Measurements from ENCODE around the gene AP1B1. TPM values are rescaled to one million over a fixed set of nuclear protein-coding genes. Genes with fewer than 3 reads are reported as not detected.
"Not testable (repeated sequence)": the region's sequence is repeated elsewhere in the genome, so short reads cannot be mapped to it uniquely, and the experiment has no call there.

AP1B1 gene
- total and polyA plus RNA-seq, 2 of the 13 experiments (the other 11 are each of a cell fraction or from before 2014, with no cell fraction given) = 26.6 to 29.7 TPM

- in situ Hi-C loops (cut with HindIII; ENCODE audit: extremely low pct_ligation_motif_present, low pct_unique_long_range_greater_than_20kb) (no loop called here), intact Hi-C loops (cut with micrococcal nuclease; ENCODE audit: unreplicated experiment) (no loop called here)
- no peak overlapping the region for H3K4me3 ChIP-seq (replicated peaks in 1 of 3; ENCODE audit: insufficient read depth in 1 of 3, low read depth in 2 of 3, low read length in 3 of 3)
- TF ChIP-seq ZNF766 (CRISPR knock-in tag; IDR thresholded peaks at IDR 0.05; ENCODE audit: borderline replicate concordance) = no peak
- TF ChIP-seq CEBPB (IDR thresholded peaks at IDR 0.05; ENCODE audit: borderline replicate concordance, low read depth, low read length) = no peak
- no peak for TF ChIP-seq ZFX (CRISPR knock-in tag; IDR thresholded peaks at IDR 0.05; ENCODE audit: low read depth)
- TF ChIP-seq AFF4 (CRISPR knock-in tag; IDR thresholded peaks at IDR 0.05) = no peak
- TF ChIP-seq, protein P1, sequence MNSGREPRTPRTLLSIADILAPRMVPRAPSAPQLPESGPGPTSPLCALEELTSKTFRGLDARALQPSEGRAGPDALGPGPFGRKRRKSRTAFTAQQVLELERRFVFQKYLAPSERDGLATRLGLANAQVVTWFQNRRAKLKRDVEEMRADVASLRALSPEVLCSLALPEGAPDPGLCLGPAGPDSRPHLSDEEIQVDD (CRISPR knock-in tag; IDR thresholded peaks at IDR 0.05; ENCODE audit: borderline replicate concordance) = no peak
- no peak for TF ChIP-seq KDM5B (CRISPR knock-in tag; IDR thresholded peaks at IDR 0.05; ENCODE audit: borderline replicate concordance)
- TF ChIP-seq U2AF1 (optimal IDR thresholded peaks at IDR 0.05; ENCODE audit: low read depth, low read length) = no peak
- no peak for TF ChIP-seq ZBTB8A (CRISPR knock-in tag; IDR thresholded peaks at IDR 0.05; ENCODE audit: borderline replicate concordance, low read depth)
- no peak for TF ChIP-seq ZSCAN22 (CRISPR knock-in tag; IDR thresholded peaks at IDR 0.05)
- no peak for TF ChIP-seq TFDP2 (CRISPR knock-in tag; IDR thresholded peaks at IDR 0.05)
- TF ChIP-seq TSC22D2 (CRISPR knock-in tag; IDR thresholded peaks at IDR 0.05; ENCODE audit: borderline replicate concordance) = no peak
- TF ChIP-seq JDP2 (CRISPR knock-in tag; IDR thresholded peaks at IDR 0.05; ENCODE audit: borderline replicate concordance) = no peak
- no peak for FAIRE-seq
- H3K27me3 ChIP-seq (ENCODE audit: control insufficient read depth in 1 of 2, insufficient read depth in 2 of 2, low read length in 2 of 2) = peaks cover 0 to 12% of the 10 kb centered on the region in 2 experiments; a peak in 4 of 5 replicates
- ATAC-seq = no peak
- H4K20me1 ChIP-seq (ENCODE audit: insufficient read depth, low read length) = no peaks in the 10 kb centered on the region
- DNase-seq (ENCODE audit: low spot score) = no peak
- 41% methylated on average over 7 of the region's 7 CpGs for WGBS (ENCODE audit: low lambda C conversion rate)
- H3K9ac ChIP-seq (ENCODE audit: insufficient read depth, low read depth, low read length) = no peak overlapping the region
- H2AFZ ChIP-seq (ENCODE audit: low read length) = no peak overlapping the region
- H3K4me1 ChIP-seq (ENCODE audit: insufficient read depth, low read length) = no peaks in the 10 kb centered on the region
- no peak overlapping the region for H3K27ac ChIP-seq (ENCODE audit: extremely low read length, insufficient read depth, low read length)
- no peaks in the 10 kb centered on the region for H3K9me3 ChIP-seq (ENCODE audit: low read length)
- no TSS peak for BruUV-seq (replicated peaks)
- H3K4me2 ChIP-seq (ENCODE audit: low read depth, low read length) = no peak overlapping the region
- no peaks in the 10 kb centered on the region for H3K36me3 ChIP-seq (replicated peaks in 1 of 2; ENCODE audit: control insufficient read depth in 1 of 2, insufficient read depth in 2 of 2, low read length in 2 of 2)
- ChIA-PET POLR2A (no interaction called here), CTCF (ENCODE audit: low intra/inter-chr PET ratio, low total read pairs) (no interaction called here)
- no peaks in the 10 kb centered on the region for H3K79me2 ChIP-seq (ENCODE audit: insufficient read depth, low read length)
Measured at GRCh38 chr22:29426476-29426875, 38.1 kb upstream of the AP1B1 start.

DNA sequence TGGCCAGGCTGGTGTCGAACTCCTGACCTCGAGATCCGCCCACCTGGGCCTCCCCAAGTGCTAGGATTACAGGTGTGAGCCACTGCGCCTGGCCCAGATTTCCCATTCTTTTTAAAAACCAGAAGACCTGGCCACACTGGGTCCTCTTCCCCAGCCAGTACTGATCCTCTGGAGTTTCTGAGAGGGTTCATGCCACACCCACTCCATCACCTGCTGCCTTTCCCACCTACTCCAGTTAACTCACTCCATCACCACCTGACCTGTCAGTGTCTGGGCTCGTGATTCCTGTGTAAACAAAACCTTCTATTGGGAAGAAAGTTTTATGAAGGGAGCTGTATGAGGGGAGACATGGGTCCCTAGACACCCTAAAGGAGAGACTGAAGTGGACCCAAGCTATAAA lies 30.3 kb upstream of the AP1B1 start:
- POLR2A ChIA-PET; H3K36me3 ChIP-seq (replicated peaks in 1 of 2; ENCODE audit: control insufficient read depth in 1 of 2, insufficient read depth in 2 of 2, low read length in 2 of 2); in situ Hi-C loops (cut with HindIII; ENCODE audit: extremely low pct_ligation_motif_present, low pct_unique_long_range_greater_than_20kb); FAIRE-seq; H3K9ac ChIP-seq (ENCODE audit: insufficient read depth, low read depth, low read length); H3K79me2 ChIP-seq (ENCODE audit: insufficient read depth, low read length); BruUV-seq (replicated peaks); H3K4me2 ChIP-seq (ENCODE audit: low read depth, low read length); H3K9me3 ChIP-seq (ENCODE audit: low read length); H3K27me3 ChIP-seq (ENCODE audit: control insufficient read depth in 1 of 2, insufficient read depth in 2 of 2, low read length in 2 of 2); CTCF ChIA-PET (ENCODE audit: low intra/inter-chr PET ratio, low total read pairs); intact Hi-C loops (cut with micrococcal nuclease; ENCODE audit: unreplicated experiment); H3K27ac ChIP-seq (ENCODE audit: extremely low read length, insufficient read depth, low read length); ATAC-seq; H2AFZ ChIP-seq (ENCODE audit: low read length); H4K20me1 ChIP-seq (ENCODE audit: insufficient read depth, low read length); H3K4me1 ChIP-seq (ENCODE audit: insufficient read depth, low read length); DNase-seq (ENCODE audit: low spot score); H3K4me3 ChIP-seq (replicated peaks in 1 of 3; ENCODE audit: insufficient read depth in 1 of 3, low read depth in 2 of 3, low read length in 3 of 3): not testable (repeated sequence)
- 12% methylated on average over 5 of the region's 5 CpGs for WGBS (ENCODE audit: low lambda C conversion rate)

Measured in HepG2 (cell line).